Hepatocyte (in vitro differentiated cells): ENCODE data around the gene DHX58. TPM values are rescaled to one million over a fixed set of nuclear protein-coding genes. Genes with fewer than 3 reads are reported as not detected.

Experiments used
- DNase-seq: peaks from one replicate; pipeline ENCODE4 v3.0.0-alpha.2; 2016; ENCODE audit warnings: low spot score
- H2AFZ ChIP-seq: fragments of 200-600 bp; sonication (generic); 2 replicates; pipeline ENCODE4 v1.6.0; 2016; ENCODE audit warnings: antibody characterized with exemption, mild to moderate bottlenecking
- H3K27ac ChIP-seq: fragments of 200-600 bp; sonication (generic); 2 replicates; pipeline ENCODE4 v1.5.1; 2016; ENCODE audit warnings: mild to moderate bottlenecking
- H3K27me3 ChIP-seq: fragments of 200-600 bp; sonication (generic); 2 replicates; pipeline ENCODE4 v1.6.1; 2016
- H3K36me3 ChIP-seq: fragments of 200-600 bp; sonication (generic); replicated peaks from 2 replicates; pipeline ENCODE4 v1.5.1; 2016; ENCODE audit warnings: low read depth; ENCODE audit not compliant: insufficient read depth
- H3K4me1 ChIP-seq: fragments of 200-600 bp; sonication (generic); 2 replicates; pipeline ENCODE4 v1.5.1; 2016; ENCODE audit warnings: mild to moderate bottlenecking, moderate library complexity; ENCODE audit not compliant: insufficient read depth
- H3K4me2 ChIP-seq: fragments of 200-600 bp; sonication (generic); 2 replicates; pipeline ENCODE4 v1.6.0; 2016
- H3K4me3 ChIP-seq: fragments of 200-600 bp; sonication (generic); 2 replicates; pipeline ENCODE4 v1.5.1; 2016; ENCODE audit warnings: mild to moderate bottlenecking
- H3K79me2 ChIP-seq: fragments of 200-600 bp; sonication (generic); 2 replicates; pipeline ENCODE4 v1.6.0; 2017; ENCODE audit warnings: mild to moderate bottlenecking
- H3K9me2 ChIP-seq: fragments of 200-600 bp; sonication (generic); replicated peaks from 2 replicates; pipeline ENCODE4 v1.6.0; 2017; ENCODE audit warnings: mild to moderate bottlenecking; ENCODE audit not compliant: insufficient read depth
- H3K9me3 ChIP-seq: fragments of 200-600 bp; sonication (generic); 2 replicates; pipeline ENCODE4 v1.5.1; 2016; ENCODE audit warnings: low read depth, mild to moderate bottlenecking
- H4K20me1 ChIP-seq: fragments of 200-600 bp; sonication (generic); 2 replicates; pipeline ENCODE4 v1.6.0; 2016; ENCODE audit warnings: mild to moderate bottlenecking; ENCODE audit not compliant: insufficient read depth, poor library complexity, severe bottlenecking
- EZH2 ChIP-seq: fragments of 200-600 bp; sonication (generic); IDR thresholded peaks from 2 replicates; pipeline ENCODE4 v1.6.1; 2016; ENCODE audit warnings: antibody characterized with exemption, mild to moderate bottlenecking, borderline replicate concordance
- EZH2phosphoT487 ChIP-seq: fragments of 200-600 bp; sonication (generic); IDR thresholded peaks from one replicate; pipeline ENCODE4 v1.6.1; 2018; ENCODE audit warnings: antibody characterized with exemption, mild to moderate bottlenecking, low read depth, moderate library complexity; ENCODE audit not compliant: unreplicated experiment, severe bottlenecking
- WGBS: methylation state at CpG from one replicate; pipeline ENCODE4 v1.1.6; 2016; ENCODE audit warnings: low lambda C conversion rate; ENCODE audit errors: missing lambda C conversion rate; 5-methylcytosine and 5-hydroxymethylcytosine counted together
- polyA plus RNA-seq: library from polyadenylated mRNA; unstranded; fragments of >200 nt; fragmentation: Nextera tagmentation; extraction: Ambion mirVana; gene quantifications from 2 replicates; pipeline ENCODE4 v1.2.1, GENCODE V29; 2016
- total RNA-seq: library from RNA; depleted of rRNA; stranded (reverse); fragments of >200 nt; gene quantifications from 2 replicates; pipeline ENCODE4 v1.2.3, GENCODE V29; 2014
- TF ChIP-seq, protein P1 (sequence below): fragments of 200-600 bp; sonication (generic); IDR thresholded peaks from 2 replicates; pipeline ENCODE4 v1.5.1; 2016; ENCODE audit warnings: antibody characterized with exemption, mild to moderate bottlenecking; ENCODE audit not compliant: poor library complexity

The DHX58 gene
- total and polyA plus RNA-seq, 2 experiments from 2014 or later, result 1.4 to 1.6 TPM

DNA sequence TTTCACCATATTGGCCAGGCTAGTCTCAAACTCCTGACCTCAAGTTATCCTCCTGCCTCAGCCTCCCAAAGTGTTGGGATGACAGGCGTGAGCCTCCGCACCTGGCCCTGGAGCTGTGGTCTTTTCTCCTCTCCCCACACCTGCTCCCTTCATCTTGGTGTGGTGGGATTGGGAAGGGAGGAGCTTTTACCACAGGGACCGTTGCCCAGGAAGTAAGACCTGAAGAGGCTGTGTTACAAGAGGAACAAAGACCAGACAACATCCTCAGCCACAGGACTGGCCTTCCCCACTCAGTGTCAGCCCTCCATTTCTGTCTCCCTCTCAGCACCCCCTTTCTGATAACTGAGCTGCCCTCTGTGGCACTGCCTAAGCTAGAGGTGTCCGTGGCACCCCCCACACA, 52.7 kb downstream of the DHX58 start:
- Histone ChIP-seq H3K4me1 (no peaks in the 10 kb centered on the region), H3K4me2 (no peak overlapping the region), H3K79me2 (no peaks in the 10 kb centered on the region), H3K4me3 (no peak overlapping the region), H3K27me3 (no peaks in the 10 kb centered on the region), H3K27ac (no peak overlapping the region), H3K9me3 (no peaks in the 10 kb centered on the region), H4K20me1 (no peaks in the 10 kb centered on the region), H3K9me2 (no peaks in the 10 kb centered on the region), H3K36me3 (no peaks in the 10 kb centered on the region), H2AFZ (no peak overlapping the region)
- TF ChIP-seq, protein P1, sequence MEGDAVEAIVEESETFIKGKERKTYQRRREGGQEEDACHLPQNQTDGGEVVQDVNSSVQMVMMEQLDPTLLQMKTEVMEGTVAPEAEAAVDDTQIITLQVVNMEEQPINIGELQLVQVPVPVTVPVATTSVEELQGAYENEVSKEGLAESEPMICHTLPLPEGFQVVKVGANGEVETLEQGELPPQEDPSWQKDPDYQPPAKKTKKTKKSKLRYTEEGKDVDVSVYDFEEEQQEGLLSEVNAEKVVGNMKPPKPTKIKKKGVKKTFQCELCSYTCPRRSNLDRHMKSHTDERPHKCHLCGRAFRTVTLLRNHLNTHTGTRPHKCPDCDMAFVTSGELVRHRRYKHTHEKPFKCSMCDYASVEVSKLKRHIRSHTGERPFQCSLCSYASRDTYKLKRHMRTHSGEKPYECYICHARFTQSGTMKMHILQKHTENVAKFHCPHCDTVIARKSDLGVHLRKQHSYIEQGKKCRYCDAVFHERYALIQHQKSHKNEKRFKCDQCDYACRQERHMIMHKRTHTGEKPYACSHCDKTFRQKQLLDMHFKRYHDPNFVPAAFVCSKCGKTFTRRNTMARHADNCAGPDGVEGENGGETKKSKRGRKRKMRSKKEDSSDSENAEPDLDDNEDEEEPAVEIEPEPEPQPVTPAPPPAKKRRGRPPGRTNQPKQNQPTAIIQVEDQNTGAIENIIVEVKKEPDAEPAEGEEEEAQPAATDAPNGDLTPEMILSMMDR, result no peak
- no peak for TF ChIP-seq EZH2phosphoT487
- TF ChIP-seq EZH2, result no peak
- 83% methylated on average over 4 of the region's 4 CpGs for WGBS
- no peak for DNase-seq

DNA sequence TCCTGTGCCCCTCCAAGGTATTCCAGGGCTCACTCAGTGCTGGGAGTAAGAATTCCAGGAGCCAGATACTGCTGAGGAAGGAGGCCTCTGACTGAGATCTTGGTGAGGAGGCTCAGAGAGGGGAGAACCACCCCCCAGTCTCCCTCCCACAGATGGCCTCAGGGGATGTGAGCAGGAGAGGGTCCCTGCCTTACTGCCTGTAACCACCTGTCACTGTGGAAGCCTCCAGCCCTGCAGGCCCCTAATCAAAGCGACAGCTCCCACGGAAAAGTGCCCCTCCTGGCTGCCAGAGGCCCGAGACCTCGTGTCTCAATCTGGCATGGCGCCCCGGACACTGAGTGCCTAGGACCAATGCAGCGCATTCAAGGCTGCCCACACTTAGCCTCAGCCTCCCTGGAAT, 54.5 kb downstream of the DHX58 start:
- H3K79me2 ChIP-seq, result no peaks in the 10 kb centered on the region
- H3K36me3 ChIP-seq, result no peaks in the 10 kb centered on the region
- H3K9me2 ChIP-seq, result no peaks in the 10 kb centered on the region
- no peak overlapping the region for H3K27ac ChIP-seq
- peaks cover 12% of the 10 kb centered on the region for H3K27me3 ChIP-seq
- no peaks in the 10 kb centered on the region for H3K4me1 ChIP-seq
- no peak overlapping the region for H2AFZ ChIP-seq
- no peak for DNase-seq
- WGBS, result 78% methylated on average over 7 of the region's 7 CpGs
- no peaks in the 10 kb centered on the region for H3K9me3 ChIP-seq
- H3K4me3 ChIP-seq, result no peak overlapping the region
- no peaks in the 10 kb centered on the region for H4K20me1 ChIP-seq
- TF ChIP-seq EZH2phosphoT487 (no peak), EZH2 (no peak)
- TF ChIP-seq, protein P1, result no peak
- no peak overlapping the region for H3K4me2 ChIP-seq

DNA sequence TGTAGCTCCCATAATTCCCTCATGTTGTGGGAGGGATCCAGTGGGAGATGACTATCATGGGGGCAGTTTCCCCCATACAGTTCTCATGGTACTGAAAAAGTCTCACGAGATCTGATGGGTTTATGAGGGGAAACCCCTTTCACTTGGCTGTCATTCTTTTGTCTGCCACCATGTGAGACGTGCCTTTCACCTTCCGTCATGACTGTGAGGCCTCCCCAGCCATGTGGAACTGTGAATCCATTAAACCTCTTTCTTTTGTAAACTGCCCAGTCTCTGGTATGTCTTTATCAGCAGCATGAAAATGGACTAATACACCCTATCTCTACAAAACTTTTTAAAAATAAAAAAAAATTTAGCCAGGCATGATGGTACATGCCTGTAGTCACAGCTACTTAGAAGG, 55.9 kb downstream of the DHX58 start:
- no peak for DNase-seq
- Histone ChIP-seq H3K36me3 (no peaks in the 10 kb centered on the region), H3K79me2 (no peaks in the 10 kb centered on the region), H3K27ac (no peak overlapping the region), H4K20me1 (no peaks in the 10 kb centered on the region), H3K9me3 (no peaks in the 10 kb centered on the region), H2AFZ (no peak overlapping the region), H3K4me2 (no peak overlapping the region), H3K9me2 (no peaks in the 10 kb centered on the region), H3K4me1 (no peaks in the 10 kb centered on the region), H3K27me3 (peaks cover 18% of the 10 kb centered on the region), H3K4me3 (no peak overlapping the region)
- WGBS, result 78% methylated on average over 3 of the region's 3 CpGs
- no peak for TF ChIP-seq EZH2phosphoT487
- TF ChIP-seq EZH2, result no peak
- TF ChIP-seq, protein P1, result no peak

DNA sequence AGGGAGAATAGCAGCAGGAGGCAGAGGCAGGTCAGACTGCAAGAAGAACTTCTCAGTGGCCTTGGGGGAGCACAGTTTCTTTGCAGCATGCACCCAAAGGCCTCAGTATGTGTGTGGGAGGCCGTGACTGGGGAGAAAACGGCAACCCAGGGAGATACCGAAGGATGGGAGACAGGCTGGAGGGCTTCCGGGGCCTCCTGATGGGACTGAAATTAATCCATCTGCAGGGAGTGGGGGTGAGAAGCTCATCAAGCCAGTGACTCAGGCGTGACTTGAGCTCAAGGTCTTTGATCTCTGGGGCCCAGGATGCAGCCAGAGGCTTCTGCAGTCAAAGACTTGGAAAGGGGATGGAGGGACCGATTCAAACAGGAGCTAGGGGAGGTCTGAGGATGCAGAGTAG, 57.0 kb downstream of the DHX58 start:
- Histone ChIP-seq H3K4me3 (no peak overlapping the region), H3K36me3 (no peaks in the 10 kb centered on the region), H3K9me2 (no peaks in the 10 kb centered on the region), H3K9me3 (no peaks in the 10 kb centered on the region), H3K4me1 (no peaks in the 10 kb centered on the region), H3K27me3 (peaks cover 18% of the 10 kb centered on the region), H3K79me2 (no peaks in the 10 kb centered on the region), H2AFZ (no peak overlapping the region), H3K27ac (no peak overlapping the region), H4K20me1 (no peaks in the 10 kb centered on the region), H3K4me2 (no peak overlapping the region)
- TF ChIP-seq, protein P1, result no peak
- TF ChIP-seq EZH2phosphoT487 (no peak), EZH2 (no peak)
- no peak for DNase-seq
- WGBS, result 27% methylated on average over 6 of the region's 6 CpGs
